DND-41 (cell line): ENCODE data around the gene NUFIP2.

Source experiments
- ATAC-seq: fragments of 200-7000 bp; cut with Tn5 transposase; 3 replicates; pipeline ENCODE4 v1.9.1; 2021; ENCODE audit warnings: low read depth; ENCODE audit not compliant: insufficient read depth
- DNase-seq: peaks from one replicate; pipeline ENCODE4 v3.0.0-alpha.2; 2020
- H2AFZ ChIP-seq: 2 replicates; pipeline ENCODE4 v1.6.0; 2012; ENCODE audit warnings: low read depth, low read length
- H3K27ac ChIP-seq: 2 replicates; pipeline ENCODE4 v1.5.1; 2012; ENCODE audit warnings: low read length, inconsistent platforms
- H3K27me3 ChIP-seq: fragments of 200-600 bp; sonication (generic); 2 replicates; pipeline ENCODE4 v1.6.0; 2012; ENCODE audit warnings: low read length, mild to moderate bottlenecking, inconsistent platforms; ENCODE audit not compliant: insufficient read depth, poor library complexity
- H3K36me3 ChIP-seq: 2 replicates; pipeline ENCODE4 v1.5.1; 2012; ENCODE audit warnings: low read length, inconsistent platforms; ENCODE audit not compliant: insufficient read depth
- H3K4me1 ChIP-seq: 2 replicates; pipeline ENCODE4 v1.5.1; 2012; ENCODE audit warnings: mild to moderate bottlenecking, low read length; ENCODE audit not compliant: insufficient read depth
- H3K4me2 ChIP-seq: 2 replicates; pipeline ENCODE4 v1.6.0; 2012; ENCODE audit warnings: mild to moderate bottlenecking, moderate library complexity, low read length, inconsistent platforms; ENCODE audit not compliant: insufficient read depth
- H3K4me3 ChIP-seq, 2 experiments: fragments of 200-600 bp in 1 of 2; shearing (Covaris generic) in 1 of 2; 2 replicates each; pipeline ENCODE4 v1.5.1; 2012 to 2016; ENCODE audit warnings: inconsistent platforms in 2 of 2, low read length in 2 of 2, mild to moderate bottlenecking in 2 of 2, low read depth in 1 of 2, moderate library complexity in 1 of 2
- H3K79me2 ChIP-seq: 2 replicates; pipeline ENCODE4 v1.6.0; 2012; ENCODE audit warnings: low read length, inconsistent platforms; ENCODE audit not compliant: insufficient read depth
- H3K9ac ChIP-seq: 2 replicates; pipeline ENCODE4 v1.6.0; 2012; ENCODE audit warnings: low read depth, mild to moderate bottlenecking, inconsistent platforms, low read length, moderate library complexity
- H3K9me3 ChIP-seq: 2 replicates; pipeline ENCODE4 v1.5.1; 2012; ENCODE audit warnings: low read length, moderate library complexity, mild to moderate bottlenecking, inconsistent platforms; ENCODE audit not compliant: insufficient read depth, severe bottlenecking
- H4K20me1 ChIP-seq: 2 replicates; pipeline ENCODE4 v1.6.0; 2012; ENCODE audit warnings: low read length; ENCODE audit not compliant: insufficient read depth
- CTCF ChIP-seq: IDR thresholded peaks from 2 replicates; pipeline ENCODE4 v1.5.1; 2012; ENCODE audit warnings: borderline replicate concordance, low read length, moderate library complexity, mild to moderate bottlenecking; ENCODE audit not compliant: poor library complexity, severe bottlenecking; ENCODE audit errors: extremely low read depth
- EZH2 ChIP-seq: IDR thresholded peaks from 3 replicates; pipeline ENCODE4 v1.6.1; 2012; ENCODE audit warnings: borderline replicate concordance, low read depth, mild to moderate bottlenecking, moderate library complexity, low read length, inconsistent platforms; ENCODE audit not compliant: severe bottlenecking

Gene NUFIP2

DNA sequence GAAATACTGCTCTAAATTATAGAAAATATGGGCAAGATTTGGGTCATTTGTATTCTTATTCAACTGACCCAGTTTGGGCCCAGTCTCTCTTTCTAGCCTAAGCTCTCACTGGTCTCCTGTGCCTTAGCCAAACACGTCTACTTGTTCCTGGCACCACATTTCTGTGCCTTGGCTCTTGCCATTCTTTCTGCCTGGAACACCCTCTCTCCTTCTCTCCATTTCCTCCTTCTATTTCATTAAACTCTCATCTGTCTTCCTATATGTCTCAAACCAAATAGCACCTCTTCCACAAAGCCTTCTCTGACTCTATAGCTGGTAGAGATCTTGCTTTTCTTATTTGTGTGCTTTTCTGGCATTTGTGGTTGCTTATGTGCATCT, 37.7 kb upstream of the NUFIP2 start:
- H3K4me1 ChIP-seq, result no peaks in the 10 kb centered on the region
- no peaks in the 10 kb centered on the region for H3K79me2 ChIP-seq
- H3K4me2 ChIP-seq, result no peak overlapping the region
- H3K27ac ChIP-seq, result no peak overlapping the region
- H4K20me1 ChIP-seq, result no peaks in the 10 kb centered on the region
- no peak overlapping the region for H3K9ac ChIP-seq
- no peak for TF ChIP-seq EZH2
- TF ChIP-seq CTCF, result no peak
- H2AFZ ChIP-seq, result no peak overlapping the region
- no peak for ATAC-seq
- no peak for DNase-seq
- H3K36me3 ChIP-seq, result no peaks in the 10 kb centered on the region
- H3K27me3 ChIP-seq, result no peaks in the 10 kb centered on the region
- no peak overlapping the region for H3K4me3 ChIP-seq
- H3K9me3 ChIP-seq, result no peaks in the 10 kb centered on the region

DNA sequence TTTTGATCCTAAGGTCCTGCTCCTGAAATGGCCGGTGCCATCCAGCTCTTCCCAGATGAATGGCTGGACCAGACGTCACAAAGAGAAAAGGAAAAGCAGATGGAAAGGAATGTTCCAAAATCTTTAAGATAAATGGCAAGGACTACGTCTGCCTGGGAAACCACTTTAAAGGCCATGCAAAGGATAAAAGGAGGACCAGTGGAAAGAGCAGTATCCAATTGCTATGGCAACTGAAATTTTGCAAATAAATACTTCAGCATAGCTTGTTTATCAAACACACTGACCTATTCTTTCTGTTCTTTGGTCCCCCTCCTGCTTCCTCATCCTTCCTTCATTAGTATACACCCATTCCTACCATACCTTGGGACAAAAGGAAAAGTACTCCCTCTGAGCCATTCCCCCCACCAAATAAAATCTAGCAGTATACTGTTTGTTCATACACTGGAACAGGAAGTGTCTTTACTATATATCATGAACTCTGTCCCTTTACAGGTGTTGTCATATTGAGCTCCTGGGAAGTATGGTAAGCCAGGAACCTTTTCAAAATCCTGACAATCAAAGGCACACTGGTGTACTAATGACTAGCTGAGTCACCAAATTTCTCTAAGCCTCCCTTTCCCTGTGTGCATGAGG, 37.2 kb upstream of the NUFIP2 start:
- ATAC-seq, result no peak
- H3K36me3 ChIP-seq, result no peaks in the 10 kb centered on the region

DNA sequence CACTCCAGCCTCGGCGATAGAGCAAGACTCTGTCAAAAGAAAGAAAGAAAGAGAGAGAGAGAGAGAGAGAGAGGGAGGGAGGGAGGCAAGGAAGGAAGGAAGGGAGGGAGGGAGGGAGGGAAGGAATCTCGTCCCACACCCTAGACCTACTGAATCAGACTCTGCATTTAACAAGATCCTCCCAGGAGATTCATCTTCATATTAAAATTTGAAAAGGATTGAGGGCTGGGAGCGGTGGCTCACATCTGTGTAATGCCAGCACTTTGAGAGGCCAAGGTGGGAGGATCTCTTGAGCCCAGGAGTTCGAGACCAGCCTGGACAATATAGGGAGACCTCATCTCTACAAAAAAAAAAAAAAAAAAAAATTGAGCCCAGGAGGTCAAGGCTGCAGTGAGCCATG, 33.5 kb upstream of the NUFIP2 start:
- no peak overlapping the region for H2AFZ ChIP-seq
- TF ChIP-seq CTCF, result no peak
- no peak for TF ChIP-seq EZH2
- no peaks in the 10 kb centered on the region for H3K4me1 ChIP-seq
- no peak overlapping the region for H3K4me3 ChIP-seq
- no peaks in the 10 kb centered on the region for H3K27me3 ChIP-seq
- no peak for DNase-seq
- H3K9me3 ChIP-seq, result no peaks in the 10 kb centered on the region
- H4K20me1 ChIP-seq, result no peaks in the 10 kb centered on the region
- no peak for ATAC-seq
- H3K36me3 ChIP-seq, result no peaks in the 10 kb centered on the region
- H3K4me2 ChIP-seq, result no peak overlapping the region
- no peak overlapping the region for H3K27ac ChIP-seq
- no peaks in the 10 kb centered on the region for H3K79me2 ChIP-seq
- no peak overlapping the region for H3K9ac ChIP-seq

More for the DNA sequence above, 37.2 kb upstream of the NUFIP2 start:
- no peaks in the 10 kb centered on the region for H3K79me2 ChIP-seq
- H3K4me1 ChIP-seq, result no peaks in the 10 kb centered on the region
- no peak overlapping the region for H3K9ac ChIP-seq
- no peaks in the 10 kb centered on the region for H3K9me3 ChIP-seq
- no peak overlapping the region for H3K27ac ChIP-seq
- H4K20me1 ChIP-seq, result no peaks in the 10 kb centered on the region
- no peak overlapping the region for H3K4me3 ChIP-seq
- H2AFZ ChIP-seq, result no peak overlapping the region
- no peak overlapping the region for H3K4me2 ChIP-seq
- no peaks in the 10 kb centered on the region for H3K27me3 ChIP-seq
- DNase-seq, result no peak
- TF ChIP-seq EZH2, result no peak
- TF ChIP-seq CTCF, result no peak
